Nephron (organoid): ENCODE data around the gene MBD5.

ENCODE experiments used
- H3K27ac Mint-ChIP-seq, 3 experiments: 2 replicates each; pipeline ENCODE4 v1.8.0; 2020; ENCODE audit warnings: mixed read lengths in 3 of 3, mild to moderate bottlenecking in 2 of 3, moderate library complexity in 1 of 3
- H3K27me3 Mint-ChIP-seq: 2 replicates; pipeline ENCODE4 v1.8.0; 2021; ENCODE audit warnings: low read depth, mild to moderate bottlenecking, moderate library complexity, mixed read lengths
- H3K36me3 Mint-ChIP-seq: 2 replicates; pipeline ENCODE4 v1.8.0; 2020; ENCODE audit warnings: low read depth, mixed read lengths
- H3K4me1 Mint-ChIP-seq: 2 replicates; pipeline ENCODE4 v1.8.0; 2020; ENCODE audit warnings: mixed read lengths
- H3K4me3 Mint-ChIP-seq, 3 experiments: 2 replicates each; pipeline ENCODE4 v1.8.0; 2020; ENCODE audit warnings: mild to moderate bottlenecking in 3 of 3, mixed read lengths in 3 of 3, moderate library complexity in 2 of 3
- H3K9me3 Mint-ChIP-seq: 2 replicates; pipeline ENCODE4 v1.8.0; 2020; ENCODE audit warnings: mixed read lengths
- CTCF ChIP-seq, 3 experiments: fragments of 200-600 bp; sonication (generic); IDR thresholded peaks; one replicate each; pipeline ENCODE4 v1.5.0; 2021; ENCODE audit warnings: antibody characterized with exemption in 3 of 3; ENCODE audit not compliant: unreplicated experiment in 3 of 3

The MBD5 gene

GRCh38 chr2:148521181-148521580 lies 500.3 kb downstream of the MBD5 start:
- TF ChIP-seq CTCF (IDR thresholded peaks at IDR 0.05; ENCODE audit: unreplicated experiment in 3 of 3) = no peak
- H3K4me1 Mint-ChIP-seq = no peaks in the 10 kb centered on the region
- peaks cover under 1% of the 10 kb centered on the region for H3K27me3 Mint-ChIP-seq
- peaks cover 9% of the 10 kb centered on the region for H3K36me3 Mint-ChIP-seq
- H3K4me3 Mint-ChIP-seq = no peak overlapping the region
- H3K27ac Mint-ChIP-seq = no peak overlapping the region
- no peaks in the 10 kb centered on the region for H3K9me3 Mint-ChIP-seq

GRCh38 chr2:148523315-148523714 lies 502.4 kb downstream of the MBD5 start:
- no peaks in the 10 kb centered on the region for H3K9me3 Mint-ChIP-seq
- H3K27ac Mint-ChIP-seq = no peak overlapping the region
- H3K4me1 Mint-ChIP-seq = no peaks in the 10 kb centered on the region
- no peak for TF ChIP-seq CTCF (IDR thresholded peaks at IDR 0.05; ENCODE audit: unreplicated experiment in 3 of 3)
- H3K27me3 Mint-ChIP-seq = peaks cover 3% of the 10 kb centered on the region
- H3K4me3 Mint-ChIP-seq = no peak overlapping the region
- H3K36me3 Mint-ChIP-seq = peaks cover 2% of the 10 kb centered on the region

GRCh38 chr2:148524519-148524919 lies 503.6 kb downstream of the MBD5 start:
- H3K4me3 Mint-ChIP-seq = no peak overlapping the region
- peaks cover 3% of the 10 kb centered on the region for H3K36me3 Mint-ChIP-seq
- no peak overlapping the region for H3K27ac Mint-ChIP-seq
- no peak for TF ChIP-seq CTCF (IDR thresholded peaks at IDR 0.05; ENCODE audit: unreplicated experiment in 3 of 3)
- no peaks in the 10 kb centered on the region for H3K4me1 Mint-ChIP-seq
- peaks cover 3% of the 10 kb centered on the region for H3K27me3 Mint-ChIP-seq
- H3K9me3 Mint-ChIP-seq = no peaks in the 10 kb centered on the region

GRCh38 chr2:148525130-148525529 lies 504.2 kb downstream of the MBD5 start:
- H3K4me3 Mint-ChIP-seq = no peak overlapping the region
- peaks cover 3% of the 10 kb centered on the region for H3K36me3 Mint-ChIP-seq
- TF ChIP-seq CTCF (IDR thresholded peaks at IDR 0.05; ENCODE audit: unreplicated experiment in 3 of 3) = no peak
- no peaks in the 10 kb centered on the region for H3K9me3 Mint-ChIP-seq
- no peaks in the 10 kb centered on the region for H3K4me1 Mint-ChIP-seq
- H3K27ac Mint-ChIP-seq = no peak overlapping the region
- peaks cover 3% of the 10 kb centered on the region for H3K27me3 Mint-ChIP-seq

- Mint-ChIP-seq H3K27ac (no peak overlapping the region), H3K4me3 (no peak overlapping the region), H3K9me3 (no peaks in the 10 kb centered on the region), H3K36me3 (peaks cover 3% of the 10 kb centered on the region), H3K27me3 (peaks cover 3% of the 10 kb centered on the region), H3K4me1 (no peaks in the 10 kb centered on the region)
- TF ChIP-seq CTCF (IDR thresholded peaks at IDR 0.05; ENCODE audit: unreplicated experiment in 3 of 3) = no peak
Measured at GRCh38 chr2:148526509-148527346, 505.8 kb downstream of the MBD5 start.
